ENCODE data around the gene IPO11.

IPO11 gene

GRCh38 chr5:62640446-62640845 is 227.9 kb downstream of the IPO11 start:
- Histone ChIP-seq H3K36me3 (ENCODE audit: control insufficient read depth, insufficient read depth, low read length) (no peaks in the 10 kb centered on the region), H2AFZ (no peak overlapping the region), H3K9me3 (ENCODE audit: control insufficient read depth, low read length) (no peaks in the 10 kb centered on the region), H3K4me1 (no peaks in the 10 kb centered on the region), H3K27ac (no peak overlapping the region), H3K9ac (no peak overlapping the region), H3K27me3 (ENCODE audit: control insufficient read depth, insufficient read depth, low read length) (no peaks in the 10 kb centered on the region), H3K4me3 (ENCODE audit: low read depth, low read length) (no peak overlapping the region), H3K4me2 (ENCODE audit: low read length) (no peak overlapping the region), H3K79me2 (no peaks in the 10 kb centered on the region)
- no peak for TF ChIP-seq CTCF (IDR thresholded peaks at IDR 0.05)

- Histone ChIP-seq H3K36me3 (ENCODE audit: control insufficient read depth, insufficient read depth, low read length) (no peaks in the 10 kb centered on the region), H3K4me2 (ENCODE audit: low read length) (no peak overlapping the region), H3K4me1 (no peaks in the 10 kb centered on the region), H3K27ac (no peak overlapping the region), H2AFZ (no peak overlapping the region), H3K9ac (no peak overlapping the region), H3K79me2 (no peaks in the 10 kb centered on the region), H3K4me3 (ENCODE audit: low read depth, low read length) (no peak overlapping the region), H3K9me3 (ENCODE audit: control insufficient read depth, low read length) (no peaks in the 10 kb centered on the region), H3K27me3 (ENCODE audit: control insufficient read depth, insufficient read depth, low read length) (no peaks in the 10 kb centered on the region)
- TF ChIP-seq CTCF (IDR thresholded peaks at IDR 0.05) = no peak
Measured at GRCh38 chr5:62642468-62642867, 229.9 kb downstream of the IPO11 start.

GRCh38 chr5:62643556-62644451 is 231.2 kb downstream of the IPO11 start:
- no peak overlapping the region for H3K9ac ChIP-seq
- H3K4me1 ChIP-seq = no peaks in the 10 kb centered on the region
- no peaks in the 10 kb centered on the region for H3K79me2 ChIP-seq
- no peaks in the 10 kb centered on the region for H3K9me3 ChIP-seq (ENCODE audit: control insufficient read depth, low read length)
- H3K27me3 ChIP-seq (ENCODE audit: control insufficient read depth, insufficient read depth, low read length) = no peaks in the 10 kb centered on the region
- no peak for TF ChIP-seq CTCF (IDR thresholded peaks at IDR 0.05)
- no peak overlapping the region for H2AFZ ChIP-seq
- no peaks in the 10 kb centered on the region for H3K36me3 ChIP-seq (ENCODE audit: control insufficient read depth, insufficient read depth, low read length)
- H3K27ac ChIP-seq = no peak overlapping the region
- H3K4me2 ChIP-seq (ENCODE audit: low read length) = no peak overlapping the region
- no peak overlapping the region for H3K4me3 ChIP-seq (ENCODE audit: low read depth, low read length)

GRCh38 chr5:62645223-62645622 is 232.7 kb downstream of the IPO11 start:
- Histone ChIP-seq H3K9ac (no peak overlapping the region), H3K27me3 (ENCODE audit: control insufficient read depth, insufficient read depth, low read length) (no peaks in the 10 kb centered on the region), H3K4me1 (no peaks in the 10 kb centered on the region), H3K79me2 (no peaks in the 10 kb centered on the region), H3K36me3 (ENCODE audit: control insufficient read depth, insufficient read depth, low read length) (no peaks in the 10 kb centered on the region), H2AFZ (no peak overlapping the region), H3K4me3 (ENCODE audit: low read depth, low read length) (no peak overlapping the region), H3K27ac (no peak overlapping the region), H3K4me2 (ENCODE audit: low read length) (no peak overlapping the region), H3K9me3 (ENCODE audit: control insufficient read depth, low read length) (no peaks in the 10 kb centered on the region)
- no peak for TF ChIP-seq CTCF (IDR thresholded peaks at IDR 0.05)

- Histone ChIP-seq H3K27ac (no peak overlapping the region), H3K36me3 (ENCODE audit: control insufficient read depth, insufficient read depth, low read length) (no peaks in the 10 kb centered on the region), H3K27me3 (ENCODE audit: control insufficient read depth, insufficient read depth, low read length) (no peaks in the 10 kb centered on the region), H2AFZ (no peak overlapping the region), H3K9me3 (ENCODE audit: control insufficient read depth, low read length) (no peaks in the 10 kb centered on the region), H3K4me1 (no peaks in the 10 kb centered on the region), H3K4me3 (ENCODE audit: low read depth, low read length) (no peak overlapping the region), H3K4me2 (ENCODE audit: low read length) (no peak overlapping the region), H3K79me2 (no peaks in the 10 kb centered on the region), H3K9ac (no peak overlapping the region)
- TF ChIP-seq CTCF (IDR thresholded peaks at IDR 0.05) = no peak
Measured at GRCh38 chr5:62647241-62647640, 234.7 kb downstream of the IPO11 start.

Measured in parathyroid adenoma (tissue), 2 donors.